T-helper 9 cell (primary cell): ENCODE data around the gene DNALI1.
"Not testable (repeated sequence)": the region's sequence is repeated elsewhere in the genome, so short reads cannot be mapped to it uniquely, and the experiment has no call there.

Experiments
- DNase-seq: peaks from one replicate; pipeline ENCODE4 v3.0.0-alpha.2; 2020
- total RNA-seq, 2 donors: gene quantifications; one replicate each; lab custom pipeline; 2026; lab: John Stamatoyannopoulos, UW

The DNALI1 gene
- total RNA-seq, result 0 reads per million in 2 donors

- DNase-seq, result no peak
Measured at GRCh38 chr1:37556712-37557196, at the start of gene DNALI1. Gene DNALI1 (plus strand): TSS chr1:37556940. CDS start chr1:37556995, 55 bp downstream.

GRCh38 chr1:37509181-37509580 is 47.6 kb upstream of the DNALI1 start:
- DNase-seq, result no peak

GRCh38 chr1:37513795-37514349 is 42.9 kb upstream of the DNALI1 start:
- peak; percentile 20 for DNase-seq

- peak; percentile 86 for DNase-seq
Measured at GRCh38 chr1:37514350-37515184, 42.2 kb upstream of the DNALI1 start, which contains the start of gene MEAF6. Gene MEAF6 (minus strand): TSS chr1:37514766. CDS start chr1:37514746, 20 bp downstream.

- no peak for DNase-seq
Measured at GRCh38 chr1:37515185-37516034, 41.3 kb upstream of the DNALI1 start.

- DNase-seq, result no peak
Measured at GRCh38 chr1:37517569-37517968, 39.2 kb upstream of the DNALI1 start.

- not testable (repeated sequence) for DNase-seq
Measured at GRCh38 chr1:37518241-37518640, 38.5 kb upstream of the DNALI1 start.

GRCh38 chr1:37518929-37519328 is 37.8 kb upstream of the DNALI1 start:
- peak; percentile 10 for DNase-seq

GRCh38 chr1:37519613-37520012 is 37.1 kb upstream of the DNALI1 start:
- no peak for DNase-seq

- not testable (repeated sequence) for DNase-seq
Measured at GRCh38 chr1:37529888-37530287, 26.9 kb upstream of the DNALI1 start.

- DNase-seq, result not testable (repeated sequence)
Measured at GRCh38 chr1:37532418-37533156, 24.2 kb upstream of the DNALI1 start.

GRCh38 chr1:37533317-37534093 is 23.2 kb upstream of the DNALI1 start:
- DNase-seq, result no peak

- DNase-seq, result no peak
Measured at GRCh38 chr1:37537378-37537777, 19.4 kb upstream of the DNALI1 start.

GRCh38 chr1:37539154-37539553 is 17.6 kb upstream of the DNALI1 start:
- DNase-seq, result not testable (repeated sequence)

- no peak for DNase-seq
Measured at GRCh38 chr1:37540036-37540785, 16.5 kb upstream of the DNALI1 start.

- no peak for DNase-seq
Measured at GRCh38 chr1:37544530-37544929, 12.2 kb upstream of the DNALI1 start.

GRCh38 chr1:37545019-37545418 is 11.7 kb upstream of the DNALI1 start:
- DNase-seq, result no peak

GRCh38 chr1:37549341-37549740 is 7.4 kb upstream of the DNALI1 start:
- DNase-seq, result no peak

GRCh38 chr1:37553598-37553926 is 3.2 kb upstream of the DNALI1 start:
- no peak for DNase-seq

GRCh38 chr1:37553927-37554808 is 2.6 kb upstream of the DNALI1 start, which contains the start of gene SNIP1:
Gene SNIP1 (minus strand): TSS chr1:37554293. CDS start chr1:37554229, 64 bp downstream.
- DNase-seq, result peak; percentile 84
